ENCODE data around the gene TNFRSF9.

TNFRSF9 gene

DNA sequence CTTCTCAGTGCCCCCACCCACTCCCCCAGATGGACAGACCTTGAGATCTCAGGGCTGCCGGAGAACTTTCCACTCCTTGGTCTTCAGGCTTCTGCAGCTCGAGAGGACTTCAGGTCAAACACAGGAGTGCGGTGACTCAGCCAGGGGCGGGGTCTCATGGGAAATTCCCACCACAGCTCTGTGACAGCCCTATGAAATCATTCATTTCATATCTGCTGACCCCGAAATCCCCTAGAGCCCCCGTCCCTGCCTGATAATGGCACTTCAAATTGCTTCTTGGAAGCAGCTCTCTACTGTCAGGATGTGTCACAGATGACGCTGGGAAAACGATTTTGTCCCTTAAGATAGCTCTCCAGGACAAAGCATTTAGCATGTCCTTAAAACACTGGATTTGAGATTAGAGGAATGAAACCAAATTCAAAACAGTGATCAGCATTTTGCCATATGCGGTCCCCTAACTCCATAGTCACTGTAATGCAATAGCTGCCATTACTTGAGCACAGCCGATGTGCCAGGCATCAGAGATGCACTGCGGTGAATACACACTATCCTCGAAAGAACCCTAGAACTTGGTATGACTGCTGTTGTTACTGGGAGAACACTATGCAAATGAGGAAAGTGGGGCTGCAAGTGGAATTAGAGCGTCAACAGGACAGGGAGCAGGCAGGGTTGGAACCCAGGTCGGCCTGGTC lies at the start of gene TNFRSF9:
Gene TNFRSF9, minus strand, starts transcription at position 95 of the 692 bp plus-strand sequence. CDS start 845 bp downstream, outside the sequence.
- no peak within 1 kb of the TSS for H3K4me3 ChIP-seq (ENCODE audit: insufficient read length, low read depth)
- no peaks in the 10 kb centered on the region for H3K36me3 ChIP-seq (ENCODE audit: insufficient read depth, insufficient read length, low read length)
- peaks cover 63% of the 10 kb centered on the region for H3K27me3 ChIP-seq (ENCODE audit: insufficient read depth, insufficient read length)
- TF ChIP-seq SUZ12 (IDR thresholded peaks at IDR 0.05; ENCODE audit: extremely low read depth, insufficient read depth, insufficient read length), result no peak
- no peak for TF ChIP-seq YY1 (IDR thresholded peaks at IDR 0.05; ENCODE audit: insufficient read depth, insufficient read length)
- TF ChIP-seq ZNF274 (IDR thresholded peaks at IDR 0.05; ENCODE audit: low read depth, low read length), result no peak
- H3K9me3 ChIP-seq (ENCODE audit: insufficient read depth, low read length), result no peaks in the 10 kb centered on the region
- H3K9ac ChIP-seq (ENCODE audit: insufficient read length, low read depth), result no peak within 1 kb of the TSS
- no peak for DNase-seq (ENCODE audit: low read depth, low spot score)
- H3K4me1 ChIP-seq (ENCODE audit: insufficient read depth, insufficient read length), result no peaks in the 10 kb centered on the region

- H3K4me1 ChIP-seq (ENCODE audit: insufficient read depth, insufficient read length), result peaks cover 12% of the 10 kb centered on the region
- H3K27me3 ChIP-seq (ENCODE audit: insufficient read depth, insufficient read length), result no peaks in the 10 kb centered on the region
- H3K9me3 ChIP-seq (ENCODE audit: insufficient read depth, low read length), result no peaks in the 10 kb centered on the region
- H3K36me3 ChIP-seq (ENCODE audit: insufficient read depth, insufficient read length, low read length), result peaks cover 46% of the 10 kb centered on the region
- no peak overlapping the region for H3K4me3 ChIP-seq (ENCODE audit: insufficient read length, low read depth)
- DNase-seq (ENCODE audit: low read depth, low spot score), result no peak
- no peak overlapping the region for H3K9ac ChIP-seq (ENCODE audit: insufficient read length, low read depth)
- TF ChIP-seq SUZ12 (IDR thresholded peaks at IDR 0.05; ENCODE audit: extremely low read depth, insufficient read depth, insufficient read length) (no peak), ZNF274 (IDR thresholded peaks at IDR 0.05; ENCODE audit: low read depth, low read length) (no peak), YY1 (IDR thresholded peaks at IDR 0.05; ENCODE audit: insufficient read depth, insufficient read length) (no peak)
Measured at GRCh38 chr1:7989762-7990428, 49.3 kb upstream of the TNFRSF9 start.

GRCh38 chr1:7988576-7988975 lies 47.9 kb upstream of the TNFRSF9 start:
- Histone ChIP-seq H3K9me3 (ENCODE audit: insufficient read depth, low read length) (no peaks in the 10 kb centered on the region), H3K9ac (ENCODE audit: insufficient read length, low read depth) (no peak overlapping the region)

DNA sequence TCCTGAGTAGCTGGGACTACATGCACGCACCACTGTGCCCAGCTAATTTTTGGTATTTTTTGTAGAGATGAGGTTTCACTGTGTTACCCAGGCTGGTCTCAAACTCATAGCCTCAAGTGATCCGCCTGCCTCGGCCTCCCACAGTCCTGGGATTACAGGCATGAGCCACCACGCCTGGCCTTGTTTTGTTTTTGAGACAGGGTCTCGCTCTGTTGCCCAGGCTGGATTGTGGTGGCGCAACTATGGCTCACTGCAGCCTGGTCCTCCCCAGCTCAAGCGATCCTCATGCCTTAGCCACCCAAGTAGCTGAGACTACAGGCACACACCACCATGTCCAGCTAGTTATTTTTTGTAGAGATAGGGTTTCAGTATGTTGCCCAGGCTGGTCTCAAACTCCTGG lies 46.9 kb upstream of the TNFRSF9 start:
- Histone ChIP-seq H3K4me1 (ENCODE audit: insufficient read depth, insufficient read length) (peaks cover 12% of the 10 kb centered on the region), H3K9ac (ENCODE audit: insufficient read length, low read depth) (no peak overlapping the region), H3K9me3 (ENCODE audit: insufficient read depth, low read length) (no peaks in the 10 kb centered on the region), H3K4me3 (ENCODE audit: insufficient read length, low read depth) (no peak overlapping the region), H3K27me3 (ENCODE audit: insufficient read depth, insufficient read length) (no peaks in the 10 kb centered on the region), H3K36me3 (ENCODE audit: insufficient read depth, insufficient read length, low read length) (peaks cover 65% of the 10 kb centered on the region)
- TF ChIP-seq ZNF274 (IDR thresholded peaks at IDR 0.05; ENCODE audit: low read depth, low read length) (no peak), YY1 (IDR thresholded peaks at IDR 0.05; ENCODE audit: insufficient read depth, insufficient read length) (no peak)
- DNase-seq (ENCODE audit: low read depth, low spot score), result no peak

More at GRCh38 chr1:7988576-7988975, 47.9 kb upstream of the TNFRSF9 start:
- Histone ChIP-seq H3K36me3 (ENCODE audit: insufficient read depth, insufficient read length, low read length) (peaks cover 58% of the 10 kb centered on the region), H3K27me3 (ENCODE audit: insufficient read depth, insufficient read length) (no peaks in the 10 kb centered on the region), H3K4me3 (ENCODE audit: insufficient read length, low read depth) (no peak overlapping the region), H3K4me1 (ENCODE audit: insufficient read depth, insufficient read length) (peaks cover 12% of the 10 kb centered on the region)
- TF ChIP-seq YY1 (IDR thresholded peaks at IDR 0.05; ENCODE audit: insufficient read depth, insufficient read length) (no peak), ZNF274 (IDR thresholded peaks at IDR 0.05; ENCODE audit: low read depth, low read length) (no peak), SUZ12 (IDR thresholded peaks at IDR 0.05; ENCODE audit: extremely low read depth, insufficient read depth, insufficient read length) (no peak)
- DNase-seq (ENCODE audit: low read depth, low spot score), result no peak

GRCh38 chr1:7985851-7986612 lies 45.4 kb upstream of the TNFRSF9 start:
- DNase-seq (ENCODE audit: low read depth, low spot score), result no peak

DNA sequence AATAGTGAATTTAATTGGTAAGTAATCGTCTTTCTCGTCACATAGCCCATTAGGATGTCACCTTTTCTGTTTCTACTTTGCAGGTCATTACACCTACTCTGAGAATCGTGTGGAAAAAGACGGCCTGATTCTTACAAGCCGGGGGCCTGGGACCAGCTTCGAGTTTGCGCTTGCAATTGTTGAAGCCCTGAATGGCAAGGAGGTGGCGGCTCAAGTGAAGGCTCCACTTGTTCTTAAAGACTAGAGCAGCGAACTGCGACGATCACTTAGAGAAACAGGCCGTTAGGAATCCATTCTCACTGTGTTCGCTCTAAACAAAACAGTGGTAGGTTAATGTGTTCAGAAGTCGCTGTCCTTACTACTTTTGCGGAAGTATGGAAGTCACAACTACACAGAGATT lies 44.2 kb upstream of the TNFRSF9 start:
- no peak for DNase-seq (ENCODE audit: low read depth, low spot score)
- no peak overlapping the region for H3K4me3 ChIP-seq (ENCODE audit: insufficient read length, low read depth)
- peaks cover 72% of the 10 kb centered on the region for H3K36me3 ChIP-seq (ENCODE audit: insufficient read depth, insufficient read length, low read length)

More at GRCh38 chr1:7985851-7986612, 45.4 kb upstream of the TNFRSF9 start:
- H3K4me1 ChIP-seq (ENCODE audit: insufficient read depth, insufficient read length), result peaks cover 10% of the 10 kb centered on the region
- H3K27me3 ChIP-seq (ENCODE audit: insufficient read depth, insufficient read length), result no peaks in the 10 kb centered on the region
- peaks cover 71% of the 10 kb centered on the region for H3K36me3 ChIP-seq (ENCODE audit: insufficient read depth, insufficient read length, low read length)
- no peaks in the 10 kb centered on the region for H3K9me3 ChIP-seq (ENCODE audit: insufficient read depth, low read length)
- no peak overlapping the region for H3K9ac ChIP-seq (ENCODE audit: insufficient read length, low read depth)
- no peak overlapping the region for H3K4me3 ChIP-seq (ENCODE audit: insufficient read length, low read depth)
- TF ChIP-seq ZNF274 (IDR thresholded peaks at IDR 0.05; ENCODE audit: low read depth, low read length) (no peak), YY1 (IDR thresholded peaks at IDR 0.05; ENCODE audit: insufficient read depth, insufficient read length) (no peak), SUZ12 (IDR thresholded peaks at IDR 0.05; ENCODE audit: extremely low read depth, insufficient read depth, insufficient read length) (no peak)

More for the DNA sequence above, 44.2 kb upstream of the TNFRSF9 start:
- H3K4me1 ChIP-seq (ENCODE audit: insufficient read depth, insufficient read length), result peaks cover 3% of the 10 kb centered on the region
- TF ChIP-seq SUZ12 (IDR thresholded peaks at IDR 0.05; ENCODE audit: extremely low read depth, insufficient read depth, insufficient read length), result no peak
- TF ChIP-seq YY1 (IDR thresholded peaks at IDR 0.05; ENCODE audit: insufficient read depth, insufficient read length), result no peak
- no peak for TF ChIP-seq ZNF274 (IDR thresholded peaks at IDR 0.05; ENCODE audit: low read depth, low read length)
- no peak overlapping the region for H3K9ac ChIP-seq (ENCODE audit: insufficient read length, low read depth)
- H3K27me3 ChIP-seq (ENCODE audit: insufficient read depth, insufficient read length), result no peaks in the 10 kb centered on the region
- no peaks in the 10 kb centered on the region for H3K9me3 ChIP-seq (ENCODE audit: insufficient read depth, low read length)
